SJSA1 (cell line): ENCODE measurements around the gene SNX17. TPM values are rescaled to one million over a fixed set of nuclear protein-coding genes. Genes with fewer than 3 reads are reported as not detected.
"Not testable (repeated sequence)": the region's sequence is repeated elsewhere in the genome, so short reads cannot be mapped to it uniquely, and the experiment has no call there.

Source experiments
- DNase-seq, 2 experiments: peaks; one replicate each; pipeline ENCODE4 v3.0.0-alpha.2; 2015 to 2020; ENCODE audit warnings: low spot score in 2 of 2, low read depth in 1 of 2
- H3K27ac ChIP-seq: fragments of 250-450 bp; sonication (Bioruptor Pico); 2 replicates; pipeline ENCODE4 v1.5.1; 2020; ENCODE audit warnings: mild to moderate bottlenecking, moderate library complexity
- H3K27me3 ChIP-seq: fragments of 250-450 bp; sonication (Bioruptor Pico); replicated peaks from 2 replicates; pipeline ENCODE4 v1.5.1; 2020; ENCODE audit warnings: mild to moderate bottlenecking, moderate library complexity
- H3K36me3 ChIP-seq: fragments of 250-450 bp; sonication (Bioruptor Pico); 2 replicates; pipeline ENCODE4 v1.5.1; 2020; ENCODE audit warnings: mild to moderate bottlenecking
- H3K4me1 ChIP-seq: fragments of 250-450 bp; sonication (Bioruptor Pico); replicated peaks from 2 replicates; pipeline ENCODE4 v1.6.1; 2021; ENCODE audit warnings: mild to moderate bottlenecking
- H3K4me3 ChIP-seq: fragments of 250-450 bp; sonication (Bioruptor Pico); 2 replicates; pipeline ENCODE4 v1.5.1; 2020; ENCODE audit warnings: mild to moderate bottlenecking
- H3K9me3 ChIP-seq: fragments of 250-450 bp; sonication (Bioruptor Pico); replicated peaks from 2 replicates; pipeline ENCODE4 v1.5.1; 2020; ENCODE audit warnings: mild to moderate bottlenecking
- total RNA-seq: library from RNA; depleted of rRNA; stranded (reverse); fragments of >200 nt; shearing (Covaris generic); gene quantifications from 2 replicates; pipeline ENCODE4 v1.2.3, GENCODE V29; 2014

The SNX17 gene
- total RNA-seq, 1 experiment from 2014 or later, result 170 TPM

GRCh38 chr2:27353386-27353761 lies 17.0 kb upstream of the SNX17 start:
- H3K9me3 ChIP-seq, H3K4me3 ChIP-seq, H3K36me3 ChIP-seq, H3K27me3 ChIP-seq, H3K27ac ChIP-seq, DNase-seq, H3K4me1 ChIP-seq: not testable (repeated sequence)

GRCh38 chr2:27353762-27354596 lies 16.4 kb upstream of the SNX17 start:
- DNase-seq, result no peak
- Histone ChIP-seq H3K36me3 (0 out of 2 replicates have a peak, but pooled peaks cover 3% of the 10 kb centered on the region), H3K27ac (no peak overlapping the region), H3K27me3 (no peaks in the 10 kb centered on the region), H3K9me3 (no peaks in the 10 kb centered on the region), H3K4me3 (no peak overlapping the region), H3K4me1 (no peaks in the 10 kb centered on the region)

GRCh38 chr2:27354597-27354927 lies 15.9 kb upstream of the SNX17 start:
- H3K4me1 ChIP-seq, result no peaks in the 10 kb centered on the region
- H3K36me3 ChIP-seq, result 0 out of 2 replicates have a peak, but pooled peaks cover 3% of the 10 kb centered on the region
- DNase-seq, result no peak
- H3K27ac ChIP-seq, result no peak overlapping the region
- H3K27me3 ChIP-seq, result no peaks in the 10 kb centered on the region
- H3K9me3 ChIP-seq, result no peaks in the 10 kb centered on the region
- H3K4me3 ChIP-seq, result no peak overlapping the region

- peak overlapping the region; percentile 73 for H3K27ac ChIP-seq
- H3K9me3 ChIP-seq, result no peaks in the 10 kb centered on the region
- peak in 1 of 2 experiments; percentile 56 for DNase-seq
- no peaks in the 10 kb centered on the region for H3K4me1 ChIP-seq
- 0 out of 2 replicates have a peak, but pooled peaks cover 3% of the 10 kb centered on the region for H3K36me3 ChIP-seq
- H3K4me3 ChIP-seq, result peak overlapping the region; percentile 67
- H3K27me3 ChIP-seq, result no peaks in the 10 kb centered on the region
Observed at GRCh38 chr2:27356056-27356381, 14.4 kb upstream of the SNX17 start.

GRCh38 chr2:27356382-27357181 lies 13.8 kb upstream of the SNX17 start, which contains the start of gene GTF3C2:
Gene GTF3C2, minus strand, starts transcription at chr2:27356764. Its CDS starts 13,210 bp downstream, at chr2:27343554.
- no peaks in the 10 kb centered on the region for H3K27me3 ChIP-seq
- peak; percentile 96 to 99 for DNase-seq

GRCh38 chr2:27362678-27363420 lies 7.6 kb upstream of the SNX17 start:
- no peaks in the 10 kb centered on the region for H3K4me1 ChIP-seq
- H3K27ac ChIP-seq, result no peak overlapping the region
- no peaks in the 10 kb centered on the region for H3K27me3 ChIP-seq
- no peak for DNase-seq
- H3K9me3 ChIP-seq, result no peaks in the 10 kb centered on the region
- peaks cover 55% of the 10 kb centered on the region for H3K36me3 ChIP-seq
- no peak overlapping the region for H3K4me3 ChIP-seq

More at GRCh38 chr2:27356382-27357181, 13.8 kb upstream of the SNX17 start, which contains the start of gene GTF3C2:
- Histone ChIP-seq H3K4me1 (no peaks in the 10 kb centered on the region), H3K9me3 (no peaks in the 10 kb centered on the region), H3K27ac (peak within 1 kb of the TSS; percentile 73), H3K36me3 (0 out of 2 replicates have a peak, but pooled peaks cover 3% of the 10 kb centered on the region), H3K4me3 (peak within 1 kb of the TSS; percentile 67)

- Histone ChIP-seq H3K36me3 (peaks cover 65% of the 10 kb centered on the region), H3K4me3 (no peak overlapping the region)
Observed at GRCh38 chr2:27363933-27364332, 6.5 kb upstream of the SNX17 start.

GRCh38 chr2:27369471-27370025 lies 868 bp upstream of the SNX17 start:
- DNase-seq, result peak in 1 of 2 experiments; percentile 61
- no peaks in the 10 kb centered on the region for H3K9me3 ChIP-seq
- H3K27me3 ChIP-seq, result no peaks in the 10 kb centered on the region
- peaks cover 79% of the 10 kb centered on the region for H3K36me3 ChIP-seq
- H3K4me3 ChIP-seq, result peak overlapping the region; percentile 89
- peak overlapping the region; percentile 26 for H3K27ac ChIP-seq
- H3K4me1 ChIP-seq, result peaks cover 21% of the 10 kb centered on the region

More at GRCh38 chr2:27363933-27364332, 6.5 kb upstream of the SNX17 start:
- no peak for DNase-seq
- no peaks in the 10 kb centered on the region for H3K27me3 ChIP-seq
- H3K9me3 ChIP-seq, result no peaks in the 10 kb centered on the region
- H3K27ac ChIP-seq, result no peak overlapping the region
- 0 out of 2 replicates have a peak, but pooled peaks cover 4% of the 10 kb centered on the region for H3K4me1 ChIP-seq

- Histone ChIP-seq H3K27ac (peak overlapping the region; percentile 69), H3K4me1 (peaks cover 21% of the 10 kb centered on the region), H3K36me3 (peaks cover 82% of the 10 kb centered on the region), H3K27me3 (no peaks in the 10 kb centered on the region), H3K4me3 (peak overlapping the region; percentile 89), H3K9me3 (no peaks in the 10 kb centered on the region)
- peak in 1 of 2 experiments; percentile 74 for DNase-seq
Observed at GRCh38 chr2:27370816-27371620, 602 bp downstream of the SNX17 start.

GRCh38 chr2:27372937-27373336 lies 2.5 kb downstream of the SNX17 start:
- no peaks in the 10 kb centered on the region for H3K9me3 ChIP-seq
- H3K4me1 ChIP-seq, result peaks cover 21% of the 10 kb centered on the region
- no peak for DNase-seq
- H3K36me3 ChIP-seq, result peaks cover 84% of the 10 kb centered on the region
- H3K4me3 ChIP-seq, result no peak overlapping the region
- no peak overlapping the region for H3K27ac ChIP-seq
- no peaks in the 10 kb centered on the region for H3K27me3 ChIP-seq

- H3K9me3 ChIP-seq, result no peaks in the 10 kb centered on the region
- H3K27ac ChIP-seq, result no peak overlapping the region
- no peaks in the 10 kb centered on the region for H3K27me3 ChIP-seq
- peaks cover 84% of the 10 kb centered on the region for H3K36me3 ChIP-seq
- no peak for DNase-seq
- peaks cover 23% of the 10 kb centered on the region for H3K4me1 ChIP-seq
- no peak overlapping the region for H3K4me3 ChIP-seq
Observed at GRCh38 chr2:27373567-27373966, 3.2 kb downstream of the SNX17 start.

- no peak overlapping the region for H3K27ac ChIP-seq
- peaks cover 89% of the 10 kb centered on the region for H3K36me3 ChIP-seq
- DNase-seq, result no peak
- no peaks in the 10 kb centered on the region for H3K9me3 ChIP-seq
- H3K4me1 ChIP-seq, result peaks cover 32% of the 10 kb centered on the region
- H3K4me3 ChIP-seq, result no peak overlapping the region
- no peaks in the 10 kb centered on the region for H3K27me3 ChIP-seq
Observed at GRCh38 chr2:27375513-27376099, 5.2 kb downstream of the SNX17 start.
